Measurements from ENCODE around the gene EMILIN2.

The EMILIN2 gene

DNA sequence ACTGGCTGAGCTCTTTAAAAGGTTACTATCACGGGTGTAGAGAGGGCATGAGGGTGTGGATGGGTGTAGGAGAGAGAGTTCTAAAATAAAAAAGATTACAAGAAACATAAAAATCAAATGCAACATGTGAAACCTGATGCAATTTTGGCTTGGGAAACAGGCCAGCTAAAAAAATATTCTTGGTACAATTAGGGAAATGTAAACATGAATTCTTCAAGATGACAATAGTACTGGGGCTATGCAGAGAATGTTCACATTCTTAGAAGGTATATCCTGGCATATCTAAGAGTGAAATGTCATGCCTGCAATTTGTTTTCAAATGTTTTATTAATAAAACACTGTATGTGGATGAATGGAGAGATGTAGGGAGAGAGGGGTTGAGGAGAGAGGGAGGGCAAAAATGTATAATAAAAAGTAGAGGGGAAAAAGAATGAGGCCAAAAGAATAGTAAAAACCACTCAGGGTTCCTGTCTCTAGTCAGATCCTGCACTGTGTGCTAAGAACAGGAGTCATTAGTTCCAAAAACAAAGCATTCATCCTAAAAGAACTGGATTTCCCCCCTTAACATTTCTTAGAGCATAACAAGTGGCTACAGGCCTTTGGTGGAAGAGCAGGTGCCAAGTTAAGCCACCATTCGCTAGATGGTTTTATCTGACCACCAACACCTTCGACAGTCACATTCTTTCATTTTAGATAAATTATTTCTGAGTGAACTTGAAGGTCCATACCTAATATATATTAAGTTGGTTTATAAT is 88.8 kb downstream of the EMILIN2 start:
- DNase-seq (ENCODE audit: low read depth) = no peak
- H3K4me3 ChIP-seq (ENCODE audit: low read length) = no peak overlapping the region
- no peak for TF ChIP-seq CTCF (IDR thresholded peaks at IDR 0.05; ENCODE audit: insufficient read depth, low read depth, low read length, missing control alignments)

GRCh38 chr18:2939317-2939716 is 92.5 kb downstream of the EMILIN2 start:
- DNase-seq (ENCODE audit: low read depth) = no peak
- TF ChIP-seq CTCF (IDR thresholded peaks at IDR 0.05; ENCODE audit: insufficient read depth, low read depth, low read length, missing control alignments) = no peak
- H3K4me3 ChIP-seq (ENCODE audit: low read length) = no peak overlapping the region

- TF ChIP-seq CTCF (IDR thresholded peaks at IDR 0.05; ENCODE audit: insufficient read depth, low read depth, low read length, missing control alignments) = peak; percentile 53
- peak; percentile 85 for DNase-seq (ENCODE audit: low read depth)
- no peak overlapping the region for H3K4me3 ChIP-seq (ENCODE audit: low read length)
Measured at GRCh38 chr18:2948038-2948437, 101.2 kb downstream of the EMILIN2 start.

- TF ChIP-seq CTCF (IDR thresholded peaks at IDR 0.05; ENCODE audit: insufficient read depth, low read depth, low read length, missing control alignments) = no peak
- no peak for DNase-seq (ENCODE audit: low read depth)
Measured at GRCh38 chr18:2952605-2953004, 105.8 kb downstream of the EMILIN2 start.

GRCh38 chr18:2953935-2954653 is 107.3 kb downstream of the EMILIN2 start:
- no peak overlapping the region for H3K4me3 ChIP-seq (ENCODE audit: low read length)
- no peak for TF ChIP-seq CTCF (IDR thresholded peaks at IDR 0.05; ENCODE audit: insufficient read depth, low read depth, low read length, missing control alignments)
- DNase-seq (ENCODE audit: low read depth) = no peak

More at GRCh38 chr18:2952605-2953004, 105.8 kb downstream of the EMILIN2 start:
- H3K4me3 ChIP-seq (ENCODE audit: low read length) = no peak overlapping the region

- no peak for TF ChIP-seq CTCF (IDR thresholded peaks at IDR 0.05; ENCODE audit: insufficient read depth, low read depth, low read length, missing control alignments)
- no peak overlapping the region for H3K4me3 ChIP-seq (ENCODE audit: low read length)
- DNase-seq (ENCODE audit: low read depth) = no peak
Measured at GRCh38 chr18:2954869-2955645, 108.3 kb downstream of the EMILIN2 start.

Measured in epithelial cell of esophagus (primary cell).